ENCODE data around the gene TP73.

Gene TP73

DNA sequence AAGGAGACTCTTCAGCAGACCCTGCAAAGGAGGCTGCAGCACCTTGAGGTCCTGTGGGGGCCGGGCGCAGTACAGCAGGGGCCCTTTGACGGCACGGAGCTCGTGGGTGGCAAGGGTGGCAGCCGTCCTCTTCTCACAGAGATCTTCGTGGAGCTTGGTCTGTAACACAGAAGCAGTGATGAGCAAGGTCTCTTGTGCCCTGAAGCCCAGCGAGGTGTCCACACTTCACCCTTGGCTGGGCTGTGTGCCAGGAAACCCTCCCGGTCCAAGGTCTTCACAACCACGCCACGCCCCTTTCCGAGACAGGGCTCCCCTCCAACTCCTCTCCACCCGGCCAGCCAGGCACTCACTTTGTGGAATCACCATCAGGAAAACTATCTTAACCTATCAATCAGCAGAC is 132.7 kb downstream of the TP73 start:
- TF ChIP-seq, protein P1, sequence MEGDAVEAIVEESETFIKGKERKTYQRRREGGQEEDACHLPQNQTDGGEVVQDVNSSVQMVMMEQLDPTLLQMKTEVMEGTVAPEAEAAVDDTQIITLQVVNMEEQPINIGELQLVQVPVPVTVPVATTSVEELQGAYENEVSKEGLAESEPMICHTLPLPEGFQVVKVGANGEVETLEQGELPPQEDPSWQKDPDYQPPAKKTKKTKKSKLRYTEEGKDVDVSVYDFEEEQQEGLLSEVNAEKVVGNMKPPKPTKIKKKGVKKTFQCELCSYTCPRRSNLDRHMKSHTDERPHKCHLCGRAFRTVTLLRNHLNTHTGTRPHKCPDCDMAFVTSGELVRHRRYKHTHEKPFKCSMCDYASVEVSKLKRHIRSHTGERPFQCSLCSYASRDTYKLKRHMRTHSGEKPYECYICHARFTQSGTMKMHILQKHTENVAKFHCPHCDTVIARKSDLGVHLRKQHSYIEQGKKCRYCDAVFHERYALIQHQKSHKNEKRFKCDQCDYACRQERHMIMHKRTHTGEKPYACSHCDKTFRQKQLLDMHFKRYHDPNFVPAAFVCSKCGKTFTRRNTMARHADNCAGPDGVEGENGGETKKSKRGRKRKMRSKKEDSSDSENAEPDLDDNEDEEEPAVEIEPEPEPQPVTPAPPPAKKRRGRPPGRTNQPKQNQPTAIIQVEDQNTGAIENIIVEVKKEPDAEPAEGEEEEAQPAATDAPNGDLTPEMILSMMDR (IDR thresholded peaks at IDR 0.05), result no peak
- Histone ChIP-seq H3K27me3 (no peaks in the 10 kb centered on the region), H3K36me3 (peaks cover 71 to 99% (median 92%) of the 10 kb centered on the region in 3 donors), H3K9me3 (no peaks in the 10 kb centered on the region), H3K27ac (no peak overlapping the region), H3K4me3 (no peak overlapping the region), H3K4me1 (peaks cover 0 to 7% (median 2%) of the 10 kb centered on the region in 4 donors)
- intact Hi-C loops (cut with DNase I; ENCODE audit: low total_unique reads), result no loop called here
- no peak for DNase-seq

DNA sequence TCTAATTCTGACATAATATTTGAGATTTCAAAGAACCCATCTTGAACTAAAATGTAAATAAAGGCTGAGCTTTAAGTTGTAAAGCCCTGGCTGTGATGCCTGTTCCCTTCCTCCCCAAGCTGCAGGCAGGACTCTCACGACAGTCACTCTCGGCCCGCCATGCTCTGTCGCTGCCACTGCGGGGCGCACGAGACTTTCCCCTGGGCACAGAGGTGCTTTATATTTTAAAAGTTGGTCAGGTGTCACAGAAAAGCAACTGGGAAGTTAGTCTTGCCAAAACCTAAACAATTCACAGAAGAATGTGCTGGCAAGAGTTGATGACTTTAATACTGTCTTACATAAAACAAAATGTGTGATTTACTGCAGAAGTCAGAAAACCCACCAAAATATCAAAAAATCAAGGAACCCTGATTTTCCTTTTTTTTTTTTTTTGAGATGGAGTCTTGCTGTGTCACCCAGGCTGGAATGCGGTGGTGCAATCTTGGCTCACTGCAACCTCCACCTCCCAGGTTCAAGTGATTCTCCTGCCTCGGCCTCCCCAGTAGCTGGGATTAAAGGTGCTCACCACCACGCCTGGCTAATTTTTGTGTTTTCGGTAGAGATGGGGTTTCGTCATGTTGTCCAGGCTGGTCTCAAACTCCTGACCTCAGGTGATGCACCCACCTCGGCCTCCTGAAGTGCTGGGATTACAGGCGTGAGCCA is 133.3 kb downstream of the TP73 start:
- intact Hi-C loops (cut with DNase I; ENCODE audit: low total_unique reads), result no loop called here

More for the DNA sequence above, 133.3 kb downstream of the TP73 start:
- TF ChIP-seq, protein P1 (IDR thresholded peaks at IDR 0.05), result no peak
- no peaks in the 10 kb centered on the region for H3K9me3 ChIP-seq
- H3K36me3 ChIP-seq, result peaks cover 65 to 99% (median 89%) of the 10 kb centered on the region in 3 donors
- no peak overlapping the region for H3K4me3 ChIP-seq
- no peak for DNase-seq
- H3K27ac ChIP-seq, result no peak overlapping the region
- H3K4me1 ChIP-seq, result peaks cover 0 to 9% (median 2%) of the 10 kb centered on the region in 4 donors
- no peaks in the 10 kb centered on the region for H3K27me3 ChIP-seq
